ENCODE results near the gene KRTDAP.
"Not testable (repeated sequence)": the region's sequence is repeated elsewhere in the genome, so short reads cannot be mapped to it uniquely, and the experiment has no call there.

Gene KRTDAP

DNA sequence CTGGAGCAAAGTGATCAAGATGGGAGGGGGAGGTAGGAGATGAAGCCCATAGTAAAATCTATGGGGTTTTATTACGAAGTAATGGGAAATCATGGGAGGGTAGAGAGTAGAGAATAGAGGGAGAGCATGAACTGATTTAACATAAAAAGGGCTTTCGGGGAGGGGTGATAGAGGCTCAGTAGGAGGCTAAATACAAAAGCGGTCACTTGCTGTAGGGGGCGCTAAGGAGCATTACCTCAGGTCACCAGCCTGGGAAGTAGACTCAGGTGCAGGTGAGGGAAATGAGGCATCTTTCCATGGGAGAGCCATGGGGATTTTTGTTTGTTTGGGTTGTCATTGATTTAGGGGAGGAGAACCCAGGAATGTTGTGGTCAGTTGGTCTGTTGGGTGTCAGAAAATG is 14.1 kb downstream of the KRTDAP start:
- peak; percentile 7 for TF ChIP-seq CTCF (conservative IDR thresholded peaks at IDR 0.05; ENCODE audit: low read depth, low read length)
- H3K4me3 ChIP-seq (ENCODE audit: low read depth, low read length) = no peak overlapping the region
- DNase-seq (ENCODE audit: low read depth) = no peak

- DNase-seq (ENCODE audit: low read depth); H3K4me3 ChIP-seq (ENCODE audit: low read depth, low read length): not testable (repeated sequence)
These were observed 15.7 kb downstream of the KRTDAP start for GRCh38 chr19:35474594-35474993.

- no peak for DNase-seq (ENCODE audit: low read depth)
- no peak for TF ChIP-seq CTCF (conservative IDR thresholded peaks at IDR 0.05; ENCODE audit: low read depth, low read length)
- H3K4me3 ChIP-seq (ENCODE audit: low read depth, low read length) = no peak overlapping the region
These were observed 16.2 kb downstream of the KRTDAP start for GRCh38 chr19:35474104-35474503.

DNA sequence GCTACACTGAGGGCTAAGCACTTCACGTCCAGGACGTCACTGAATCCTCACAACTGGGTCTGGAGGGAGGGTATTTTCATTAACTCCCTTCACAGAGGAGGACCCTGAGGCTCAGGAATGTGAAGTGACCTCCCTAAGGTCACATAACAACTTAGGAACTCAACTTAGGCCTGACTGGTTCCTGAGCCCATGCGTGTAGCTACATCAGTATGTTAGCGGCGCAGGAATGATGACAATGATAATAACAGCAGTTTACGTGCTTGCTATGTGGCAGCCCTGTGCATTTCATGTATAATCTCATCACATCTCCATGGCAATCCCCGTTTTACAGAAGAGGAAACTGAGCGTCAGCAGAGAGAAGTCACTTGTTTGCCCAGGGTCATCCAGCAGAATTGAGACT is 18.3 kb downstream of the KRTDAP start:
- no peak for DNase-seq (ENCODE audit: low read depth)
- H3K4me3 ChIP-seq (ENCODE audit: low read depth, low read length) = no peak overlapping the region
- TF ChIP-seq CTCF (conservative IDR thresholded peaks at IDR 0.05; ENCODE audit: low read depth, low read length) = no peak

DNA sequence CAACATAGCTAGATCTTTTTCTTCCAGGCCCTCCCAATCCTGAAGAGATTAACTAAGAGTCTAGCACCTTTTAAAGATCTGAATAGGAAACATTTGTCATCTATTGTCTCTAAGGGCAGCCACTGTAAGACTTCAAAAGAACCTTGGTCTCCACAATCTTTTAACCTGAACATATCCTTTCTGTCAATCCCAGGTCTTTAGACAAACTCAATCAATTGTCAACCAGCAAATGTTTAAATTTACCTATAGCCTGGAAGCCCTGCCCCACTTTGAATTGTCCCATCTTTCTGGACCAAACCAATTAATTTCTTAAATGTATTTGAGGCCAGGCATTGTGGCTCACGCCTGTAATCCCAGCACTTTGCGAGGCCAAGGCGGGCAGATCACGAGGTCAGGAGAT is 19.2 kb downstream of the KRTDAP start:
- DNase-seq (ENCODE audit: low read depth); H3K4me3 ChIP-seq (ENCODE audit: low read depth, low read length): not testable (repeated sequence)

DNA sequence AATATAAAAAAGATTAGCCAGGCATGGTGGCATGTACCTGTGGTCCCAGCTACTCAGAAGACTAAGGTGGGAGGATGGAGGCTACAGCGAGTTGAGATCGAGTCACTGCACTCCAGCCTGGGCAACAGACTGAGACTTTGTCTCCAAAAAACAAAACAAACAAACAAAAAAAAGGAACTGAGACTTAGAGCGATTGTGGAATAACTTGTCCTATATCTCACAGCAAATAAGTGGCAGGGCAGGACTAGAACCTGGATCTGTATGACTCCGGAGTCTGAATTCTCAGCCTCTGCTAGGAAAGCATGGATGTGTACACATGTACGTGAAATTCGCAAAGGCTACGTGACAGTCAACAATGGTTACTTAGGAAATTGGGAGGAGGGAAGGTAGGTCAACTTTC is 20.1 kb downstream of the KRTDAP start:
- no peak for DNase-seq (ENCODE audit: low read depth)
- no peak for TF ChIP-seq CTCF (conservative IDR thresholded peaks at IDR 0.05; ENCODE audit: low read depth, low read length)

GRCh38 chr19:35468637-35469036 is 21.6 kb downstream of the KRTDAP start:
- no peak overlapping the region for H3K4me3 ChIP-seq (ENCODE audit: low read depth, low read length)
- peak; percentile 71 for DNase-seq (ENCODE audit: low read depth)
- peak; percentile 82 for TF ChIP-seq CTCF (conservative IDR thresholded peaks at IDR 0.05; ENCODE audit: low read depth, low read length)

More for the DNA sequence above, 20.1 kb downstream of the KRTDAP start:
- no peak overlapping the region for H3K4me3 ChIP-seq (ENCODE audit: low read depth, low read length)

DNA sequence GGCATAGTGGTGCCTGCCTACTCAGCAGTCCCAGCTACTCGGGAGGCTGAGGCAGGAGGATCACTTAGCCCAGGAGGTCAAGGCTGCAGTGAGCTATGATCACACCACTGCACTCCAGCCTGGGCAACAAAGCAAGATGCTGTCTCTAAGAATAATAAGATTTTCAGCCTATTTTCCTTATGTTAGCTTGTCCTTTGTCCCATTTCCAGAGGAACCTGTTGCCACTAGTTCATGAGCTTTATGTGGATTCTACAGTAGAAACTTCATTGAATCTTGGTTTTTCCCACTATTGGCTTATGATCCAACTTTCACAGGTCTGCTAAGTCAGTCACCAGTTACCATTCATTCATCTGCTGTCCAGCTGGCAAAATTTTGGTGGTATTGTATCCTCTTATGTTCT is 24.0 kb downstream of the KRTDAP start:
- no peak for TF ChIP-seq CTCF (conservative IDR thresholded peaks at IDR 0.05; ENCODE audit: low read depth, low read length)
- no peak for DNase-seq (ENCODE audit: low read depth)

GRCh38 chr19:35462956-35463355 is 27.3 kb downstream of the KRTDAP start:
- H3K4me3 ChIP-seq (ENCODE audit: low read depth, low read length); DNase-seq (ENCODE audit: low read depth): not testable (repeated sequence)

More for the DNA sequence above, 24.0 kb downstream of the KRTDAP start:
- H3K4me3 ChIP-seq (ENCODE audit: low read depth, low read length) = no peak overlapping the region
